ES-I3 (cell line): ENCODE results near the gene LRRC37A.
"Not testable (repeated sequence)": the region's sequence is repeated elsewhere in the genome, so short reads cannot be mapped to it uniquely, and the experiment has no call there.

Experiments
- H3K36me3 ChIP-seq: 2 replicates; pipeline ENCODE4 v1.6.1; 2013; ENCODE audit warnings: mild to moderate bottlenecking, low read length, control low read depth, moderate library complexity; ENCODE audit not compliant: insufficient read depth
- H3K4me1 ChIP-seq: 2 replicates; pipeline ENCODE4 v1.6.1; 2013; ENCODE audit warnings: mild to moderate bottlenecking, control low read depth, low read length; ENCODE audit not compliant: insufficient read depth
- H3K9ac ChIP-seq: 2 replicates; pipeline ENCODE4 v1.6.1; 2013; ENCODE audit warnings: low read depth, mild to moderate bottlenecking, low read length, moderate library complexity
- H3K9me3 ChIP-seq: 2 replicates; pipeline ENCODE4 v1.6.1; 2013; ENCODE audit warnings: mild to moderate bottlenecking, low read length, moderate library complexity; ENCODE audit not compliant: control insufficient read depth, insufficient read depth

LRRC37A gene

GRCh38 chr17:46274238-46274637 is 20.7 kb upstream of the LRRC37A start:
- Histone ChIP-seq H3K4me1 (peaks cover 3% of the 10 kb centered on the region; the same call in 1 of the 2 replicates), H3K9ac (no peak overlapping the region), H3K36me3 (no peaks in the 10 kb centered on the region), H3K9me3 (no peaks in the 10 kb centered on the region)

- H3K36me3 ChIP-seq, H3K9ac ChIP-seq: not testable (repeated sequence)
These were observed 18.0 kb upstream of the LRRC37A start for GRCh38 chr17:46276728-46277479.

GRCh38 chr17:46281336-46281735 is 13.6 kb upstream of the LRRC37A start:
- H3K36me3 ChIP-seq, H3K9me3 ChIP-seq, H3K9ac ChIP-seq, H3K4me1 ChIP-seq: not testable (repeated sequence)

More at GRCh38 chr17:46276728-46277479, 18.0 kb upstream of the LRRC37A start:
- H3K9me3 ChIP-seq, H3K4me1 ChIP-seq: not testable (repeated sequence)

- H3K9ac ChIP-seq, H3K9me3 ChIP-seq, H3K36me3 ChIP-seq, H3K4me1 ChIP-seq: not testable (repeated sequence)
These were observed 12.3 kb upstream of the LRRC37A start for GRCh38 chr17:46282635-46283034.

GRCh38 chr17:46284467-46284866 is 10.5 kb upstream of the LRRC37A start:
- H3K4me1 ChIP-seq, H3K9me3 ChIP-seq: not testable (repeated sequence)

GRCh38 chr17:46285500-46285899 is 9.4 kb upstream of the LRRC37A start:
- not testable (repeated sequence) for H3K9ac ChIP-seq, H3K36me3 ChIP-seq, H3K9me3 ChIP-seq, H3K4me1 ChIP-seq

More at GRCh38 chr17:46284467-46284866, 10.5 kb upstream of the LRRC37A start:
- H3K36me3 ChIP-seq, H3K9ac ChIP-seq: not testable (repeated sequence)

GRCh38 chr17:46286764-46287221 is 8.1 kb upstream of the LRRC37A start:
- not testable (repeated sequence) for H3K4me1 ChIP-seq, H3K9me3 ChIP-seq, H3K9ac ChIP-seq, H3K36me3 ChIP-seq

- not testable (repeated sequence) for H3K9ac ChIP-seq, H3K36me3 ChIP-seq, H3K9me3 ChIP-seq, H3K4me1 ChIP-seq
These were observed 7.3 kb upstream of the LRRC37A start for GRCh38 chr17:46287587-46287986.

GRCh38 chr17:46290906-46291546 is 3.9 kb upstream of the LRRC37A start:
- H3K4me1 ChIP-seq, H3K9ac ChIP-seq, H3K36me3 ChIP-seq, H3K9me3 ChIP-seq: not testable (repeated sequence)

- H3K9me3 ChIP-seq, H3K36me3 ChIP-seq, H3K4me1 ChIP-seq, H3K9ac ChIP-seq: not testable (repeated sequence)
These were observed 3.3 kb upstream of the LRRC37A start for GRCh38 chr17:46291618-46292017.

GRCh38 chr17:46341220-46341619 is 46.3 kb downstream of the LRRC37A start:
- H3K9me3 ChIP-seq, H3K4me1 ChIP-seq, H3K9ac ChIP-seq, H3K36me3 ChIP-seq: not testable (repeated sequence)

GRCh38 chr17:46342131-46342530 is 47.2 kb downstream of the LRRC37A start:
- H3K4me1 ChIP-seq, H3K9me3 ChIP-seq, H3K9ac ChIP-seq, H3K36me3 ChIP-seq: not testable (repeated sequence)

GRCh38 chr17:46348345-46348744 is 53.4 kb downstream of the LRRC37A start:
- not testable (repeated sequence) for H3K36me3 ChIP-seq, H3K9me3 ChIP-seq, H3K9ac ChIP-seq, H3K4me1 ChIP-seq

- not testable (repeated sequence) for H3K4me1 ChIP-seq, H3K9ac ChIP-seq, H3K9me3 ChIP-seq, H3K36me3 ChIP-seq
These were observed 54.1 kb downstream of the LRRC37A start for GRCh38 chr17:46349060-46349459.

GRCh38 chr17:46353856-46354255 is 58.9 kb downstream of the LRRC37A start:
- H3K9me3 ChIP-seq, H3K9ac ChIP-seq, H3K4me1 ChIP-seq, H3K36me3 ChIP-seq: not testable (repeated sequence)
